Liver (tissue), 9 donors: ENCODE measurements around the gene C12orf57. TPM values are rescaled to one million over a fixed set of nuclear protein-coding genes. Genes with fewer than 3 reads are reported as not detected.

ENCODE experiments used
- DNase-seq: peaks from one replicate; pipeline ENCODE4 v3.0.0-alpha.2; 2017; ENCODE audit warnings: low spot score
- H3K27ac ChIP-seq, 2 donors: one replicate each; pipeline ENCODE4 v1.7.0; 2013; ENCODE audit warnings: inconsistent platforms in 2 of 2, low read length in 2 of 2, control low read depth in 1 of 2, low read depth in 1 of 2, mild to moderate bottlenecking in 1 of 2
- H3K27me3 ChIP-seq, 4 donors: one replicate each; pipeline versions ENCODE4 v1.6.1 to v1.7.0; 2013; ENCODE audit warnings: low read length in 3 of 4, inconsistent platforms in 1 of 4, mild to moderate bottlenecking in 1 of 4, moderate library complexity in 1 of 4; ENCODE audit not compliant: control insufficient read depth in 4 of 4, insufficient read depth in 4 of 4
- H3K36me3 ChIP-seq, 4 donors: one replicate each; pipeline versions ENCODE4 v1.6.1 to v1.7.0; 2013; ENCODE audit warnings: low read length in 3 of 4, mild to moderate bottlenecking in 3 of 4, low read depth in 1 of 4, moderate library complexity in 1 of 4; ENCODE audit not compliant: control insufficient read depth in 4 of 4, insufficient read depth in 3 of 4
- H3K4me1 ChIP-seq, 4 donors: one replicate each; pipeline versions ENCODE4 v1.6.1 to v1.7.0; 2013; ENCODE audit warnings: low read length in 3 of 4, mild to moderate bottlenecking in 3 of 4, moderate library complexity in 1 of 4; ENCODE audit not compliant: control insufficient read depth in 4 of 4, insufficient read depth in 4 of 4
- H3K4me3 ChIP-seq, 3 donors: one replicate each; pipeline versions ENCODE4 v1.6.1 to v1.7.0; 2013; ENCODE audit warnings: low read length in 3 of 3, control low read depth in 1 of 3, low read depth in 1 of 3, mild to moderate bottlenecking in 1 of 3
- H3K9ac ChIP-seq, 2 donors: one replicate each; pipeline ENCODE4 v1.7.0; 2013; ENCODE audit warnings: low read length in 2 of 2, mild to moderate bottlenecking in 2 of 2, moderate library complexity in 2 of 2, control low read depth in 1 of 2, low read depth in 1 of 2
- H3K9me3 ChIP-seq, 4 donors: one replicate each; pipeline versions ENCODE4 v1.6.1 to v1.7.0; 2013; ENCODE audit warnings: low read length in 3 of 4; ENCODE audit not compliant: control insufficient read depth in 4 of 4
- CTCF ChIP-seq: fragments of 150-350 bp; IDR thresholded peaks from 2 replicates; pipeline ENCODE4 v1.5.1; 2017; ENCODE audit warnings: improper control_type of control experiment, low read depth, low read length; ENCODE audit not compliant: missing input control
- EGR1 ChIP-seq, 2 donors: IDR thresholded peaks; 2 replicates each; pipeline ENCODE4 v1.6.1; 2016 to 2018; ENCODE audit warnings: antibody characterized with exemption in 2 of 2, low read depth in 2 of 2
- FOXA1 ChIP-seq: IDR thresholded peaks from 2 replicates; pipeline ENCODE4 v1.6.1; 2016; ENCODE audit warnings: antibody characterized with exemption
- FOXA2 ChIP-seq: IDR thresholded peaks from 2 replicates; pipeline ENCODE4 v1.6.1; 2016; ENCODE audit warnings: antibody characterized with exemption
- GABPA ChIP-seq, 2 donors: IDR thresholded peaks in 1 of 2; conservative IDR thresholded peaks in 1 of 2; 2 replicates each; pipeline ENCODE4 v1.6.1; 2016; ENCODE audit warnings: antibody characterized with exemption in 2 of 2, mild to moderate bottlenecking in 1 of 2, moderate library complexity in 1 of 2
- HNF4A ChIP-seq, 2 donors: conservative IDR thresholded peaks; 2 replicates each; pipeline ENCODE4 v1.6.1; 2016; ENCODE audit warnings: antibody characterized with exemption in 2 of 2, mild to moderate bottlenecking in 2 of 2
- HNF4G ChIP-seq: IDR thresholded peaks from 2 replicates; pipeline ENCODE4 v1.6.1; 2016; ENCODE audit warnings: antibody characterized with exemption
- JUND ChIP-seq, 2 donors: IDR thresholded peaks; 2 replicates each; pipeline ENCODE4 v1.6.1; 2016; ENCODE audit warnings: antibody characterized with exemption in 2 of 2
- NR2F2 ChIP-seq: IDR thresholded peaks from 2 replicates; pipeline ENCODE4 v1.6.1; 2016; ENCODE audit warnings: antibody characterized with exemption
- RAD21 ChIP-seq, 2 donors: IDR thresholded peaks; 2 replicates each; pipeline ENCODE4 v1.6.1; 2016; ENCODE audit warnings: antibody characterized with exemption in 2 of 2, mild to moderate bottlenecking in 2 of 2
- REST ChIP-seq: IDR thresholded peaks from 2 replicates; pipeline ENCODE4 v1.6.1; 2016; ENCODE audit warnings: antibody characterized with exemption, mild to moderate bottlenecking
- RXRA ChIP-seq, 2 donors: IDR thresholded peaks; 2 replicates each; pipeline ENCODE4 v1.6.1; 2017 to 2018; ENCODE audit warnings: antibody characterized with exemption in 2 of 2, mild to moderate bottlenecking in 1 of 2
- SP1 ChIP-seq: IDR thresholded peaks from 2 replicates; pipeline ENCODE4 v1.6.1; 2018; ENCODE audit warnings: antibody characterized with exemption, mild to moderate bottlenecking
- TAF1 ChIP-seq: conservative IDR thresholded peaks from 2 replicates; pipeline ENCODE4 v1.6.1; 2016; ENCODE audit warnings: antibody characterized with exemption, mild to moderate bottlenecking
- YY1 ChIP-seq: IDR thresholded peaks from 2 replicates; pipeline ENCODE4 v1.6.1; 2016; ENCODE audit warnings: antibody characterized with exemption, mild to moderate bottlenecking
- WGBS: extraction: QIAGEN DNeasy Blood & Tissue Kit; methylation state at CpG from one replicate; pipeline ENCODE4 v1.1.7; 2013; 5-methylcytosine and 5-hydroxymethylcytosine counted together
- polyA plus RNA-seq, 2 donors: library from polyadenylated mRNA; stranded (reverse) in 1 of 2; unstranded in 1 of 2; fragments of 200-250 nt in 1 of 2; fragments of >200 nt in 1 of 2; fragmentation: Nextera tagmentation in 1 of 2; extraction: Ambion mirVana in 1 of 2; gene quantifications; one replicate each; pipeline versions ENCODE4 v1.2.1 to v1.2.3, GENCODE V29; 2013 to 2015
- total RNA-seq, 2 donors: library from RNA; depleted of rRNA; stranded (reverse); fragments of >200 nt; gene quantifications; one replicate each; pipeline ENCODE4 v1.2.3, GENCODE V29; 2014
- TF ChIP-seq, protein P1 (sequence below): IDR thresholded peaks from 2 replicates; pipeline ENCODE4 v1.6.1; 2016; ENCODE audit warnings: antibody characterized with exemption
- TF ChIP-seq, protein P2 (sequence below): IDR thresholded peaks from 2 replicates; pipeline ENCODE4 v1.6.1; 2016; ENCODE audit warnings: antibody characterized with exemption
- TF ChIP-seq, protein P3 (sequence below): IDR thresholded peaks from 2 replicates; pipeline ENCODE4 v1.6.1; 2016; ENCODE audit warnings: antibody characterized with exemption
- donor health status: healthy.
- donor health status: healthy.
- donor health status: healthy.
- donor health status: healthy.
- donor health status: healthy.

The C12orf57 gene
- total and polyA plus RNA-seq, 4 donors, result 49.2 to 193 (median 65.7) TPM

DNA sequence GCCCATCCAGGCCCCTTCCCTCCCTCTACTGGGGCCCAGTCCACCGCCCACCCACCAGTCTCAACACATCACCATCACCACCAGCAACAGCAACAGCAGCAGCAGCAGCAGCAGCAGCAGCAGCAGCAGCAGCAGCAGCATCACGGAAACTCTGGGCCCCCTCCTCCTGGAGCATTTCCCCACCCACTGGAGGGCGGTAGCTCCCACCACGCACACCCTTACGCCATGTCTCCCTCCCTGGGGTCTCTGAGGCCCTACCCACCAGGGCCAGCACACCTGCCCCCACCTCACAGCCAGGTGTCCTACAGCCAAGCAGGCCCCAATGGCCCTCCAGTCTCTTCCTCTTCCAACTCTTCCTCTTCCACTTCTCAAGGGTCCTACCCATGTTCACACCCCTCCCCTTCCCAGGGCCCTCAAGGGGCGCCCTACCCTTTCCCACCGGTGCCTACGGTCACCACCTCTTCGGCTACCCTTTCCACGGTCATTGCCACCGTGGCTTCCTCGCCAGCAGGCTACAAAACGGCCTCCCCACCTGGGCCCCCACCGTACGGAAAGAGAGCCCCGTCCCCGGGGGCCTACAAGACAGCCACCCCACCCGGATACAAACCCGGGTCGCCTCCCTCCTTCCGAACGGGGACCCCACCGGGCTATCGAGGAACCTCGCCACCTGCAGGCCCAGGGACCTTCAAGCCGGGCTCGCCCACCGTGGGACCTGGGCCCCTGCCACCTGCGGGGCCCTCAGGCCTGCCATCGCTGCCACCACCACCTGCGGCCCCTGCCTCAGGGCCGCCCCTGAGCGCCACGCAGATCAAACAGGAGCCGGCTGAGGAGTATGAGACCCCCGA, 7.0 kb upstream of the C12orf57 start:
- peak overlapping the region; percentile 17 to 91 for H3K9ac ChIP-seq
- TF ChIP-seq JUND (IDR thresholded peaks at IDR 0.05) (no peak), FOXA2 (no peak), RXRA (IDR thresholded peaks at IDR 0.05) (no peak), FOXA1 (no peak), EGR1 (IDR thresholded peaks at IDR 0.05; ENCODE audit: low read depth in 2 of 2) (no peak), HNF4G (no peak)
- H3K36me3 ChIP-seq, result peaks cover 0 to 14% (median 7%) of the 10 kb centered on the region in 4 donors
- 41% methylated on average over 36 of the region's 36 CpGs for WGBS
- H3K27me3 ChIP-seq, result no peaks in the 10 kb centered on the region
- H3K4me3 ChIP-seq, result peak overlapping the region in 2 of 3 donors; percentile 29 to 66
- no peaks in the 10 kb centered on the region for H3K9me3 ChIP-seq
- H3K27ac ChIP-seq, result peak overlapping the region; percentile 91 to 96
- DNase-seq, result no peak
- peaks cover 11 to 38% (median 19%) of the 10 kb centered on the region in 4 donors for H3K4me1 ChIP-seq

DNA sequence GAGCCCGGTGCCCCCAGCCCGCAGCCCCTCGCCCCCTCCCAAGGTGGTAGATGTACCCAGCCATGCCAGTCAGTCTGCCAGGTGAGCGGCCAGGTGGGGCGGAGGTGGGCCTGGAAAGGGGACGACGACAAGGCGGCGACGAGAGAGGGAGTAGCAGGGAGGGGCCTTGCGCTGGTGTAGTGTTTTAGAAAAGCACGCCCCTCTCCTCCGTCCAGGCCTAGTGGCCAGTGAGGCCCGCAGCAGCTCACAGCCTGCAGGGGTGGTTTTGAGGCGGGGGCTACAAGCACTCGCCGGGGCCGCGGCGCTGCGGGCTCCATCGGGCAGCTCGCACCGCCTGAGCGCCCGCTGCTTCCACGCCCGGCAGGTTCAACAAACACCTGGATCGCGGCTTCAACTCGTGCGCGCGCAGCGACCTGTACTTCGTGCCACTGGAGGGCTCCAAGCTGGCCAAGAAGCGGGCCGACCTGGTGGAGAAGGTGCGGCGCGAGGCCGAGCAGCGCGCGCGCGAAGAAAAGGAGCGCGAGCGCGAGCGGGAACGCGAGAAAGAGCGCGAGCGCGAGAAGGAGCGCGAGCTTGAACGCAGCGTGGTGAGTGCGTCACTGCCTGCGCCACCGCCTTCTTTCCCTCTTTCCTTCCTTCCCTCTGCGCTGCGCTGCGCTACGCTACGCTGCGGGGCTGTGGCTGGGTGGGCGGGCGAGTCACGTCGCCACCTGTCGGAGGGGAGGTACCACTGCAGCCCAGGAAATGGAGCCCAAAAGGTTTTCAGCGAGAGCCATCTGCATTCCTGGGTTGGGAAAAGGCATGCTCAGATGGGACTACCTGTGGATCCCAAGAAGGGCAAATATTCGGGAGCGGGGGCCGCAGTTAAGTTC, 6.1 kb upstream of the C12orf57 start:
- Histone ChIP-seq H3K27ac (peak overlapping the region; percentile 91 to 96), H3K4me1 (peaks cover 11 to 36% (median 19%) of the 10 kb centered on the region in 4 donors), H3K36me3 (peaks cover 0 to 14% (median 7%) of the 10 kb centered on the region in 4 donors), H3K9me3 (no peaks in the 10 kb centered on the region), H3K4me3 (peak overlapping the region; percentile 60 to 70 (median 66)), H3K9ac (peak overlapping the region; percentile 77 to 91), H3K27me3 (no peaks in the 10 kb centered on the region)
- peak in 1 of 2 donors; percentile 52 for TF ChIP-seq JUND (IDR thresholded peaks at IDR 0.05)
- peak; percentile 77 to 87 for TF ChIP-seq RAD21 (IDR thresholded peaks at IDR 0.05)
- TF ChIP-seq HNF4G, result no peak
- TF ChIP-seq YY1, result peak; percentile 93
- no peak for TF ChIP-seq NR2F2
- TF ChIP-seq CTCF, result peak; percentile 97
- TF ChIP-seq HNF4A (conservative IDR thresholded peaks at IDR 0.05), result peak in 1 of 2 donors; percentile 29
- TF ChIP-seq FOXA2, result peak; percentile 55
- TF ChIP-seq EGR1 (IDR thresholded peaks at IDR 0.05; ENCODE audit: low read depth in 2 of 2), result peak; percentile 22 to 90
- TF ChIP-seq REST, result peak; percentile 87
- TF ChIP-seq, protein P1, sequence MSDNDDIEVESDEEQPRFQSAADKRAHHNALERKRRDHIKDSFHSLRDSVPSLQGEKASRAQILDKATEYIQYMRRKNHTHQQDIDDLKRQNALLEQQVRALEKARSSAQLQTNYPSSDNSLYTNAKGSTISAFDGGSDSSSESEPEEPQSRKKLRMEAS, result peak; percentile 80
- peak in 1 of 2 donors; percentile 92 for TF ChIP-seq GABPA (IDR thresholded peaks at IDR 0.05 in 1 of 2, conservative IDR thresholded peaks at IDR 0.05 in 1 of 2)
- TF ChIP-seq, protein P2, sequence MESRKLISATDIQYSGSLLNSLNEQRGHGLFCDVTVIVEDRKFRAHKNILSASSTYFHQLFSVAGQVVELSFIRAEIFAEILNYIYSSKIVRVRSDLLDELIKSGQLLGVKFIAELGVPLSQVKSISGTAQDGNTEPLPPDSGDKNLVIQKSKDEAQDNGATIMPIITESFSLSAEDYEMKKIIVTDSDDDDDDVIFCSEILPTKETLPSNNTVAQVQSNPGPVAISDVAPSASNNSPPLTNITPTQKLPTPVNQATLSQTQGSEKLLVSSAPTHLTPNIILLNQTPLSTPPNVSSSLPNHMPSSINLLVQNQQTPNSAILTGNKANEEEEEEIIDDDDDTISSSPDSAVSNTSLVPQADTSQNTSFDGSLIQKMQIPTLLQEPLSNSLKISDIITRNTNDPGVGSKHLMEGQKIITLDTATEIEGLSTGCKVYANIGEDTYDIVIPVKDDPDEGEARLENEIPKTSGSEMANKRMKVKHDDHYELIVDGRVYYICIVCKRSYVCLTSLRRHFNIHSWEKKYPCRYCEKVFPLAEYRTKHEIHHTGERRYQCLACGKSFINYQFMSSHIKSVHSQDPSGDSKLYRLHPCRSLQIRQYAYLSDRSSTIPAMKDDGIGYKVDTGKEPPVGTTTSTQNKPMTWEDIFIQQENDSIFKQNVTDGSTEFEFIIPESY, result peak; percentile 98
- peak; percentile 57 for TF ChIP-seq FOXA1
- peak; percentile 73 for TF ChIP-seq SP1
- TF ChIP-seq, protein P3, sequence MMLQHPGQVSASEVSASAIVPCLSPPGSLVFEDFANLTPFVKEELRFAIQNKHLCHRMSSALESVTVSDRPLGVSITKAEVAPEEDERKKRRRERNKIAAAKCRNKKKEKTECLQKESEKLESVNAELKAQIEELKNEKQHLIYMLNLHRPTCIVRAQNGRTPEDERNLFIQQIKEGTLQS, result no peak
- TF ChIP-seq RXRA (IDR thresholded peaks at IDR 0.05), result peak; percentile 44 to 46
- no peak for TF ChIP-seq TAF1
- peak; percentile 91 for DNase-seq
- WGBS, result under 1% methylated on average over 80 of the region's 80 CpGs
